ENCODE data around the gene ADAM30. TPM values are rescaled to one million over a fixed set of nuclear protein-coding genes. Genes with fewer than 3 reads are reported as not detected.

The ADAM30 gene
- total RNA-seq, 2 donors from 2014 or later = not detected

DNA sequence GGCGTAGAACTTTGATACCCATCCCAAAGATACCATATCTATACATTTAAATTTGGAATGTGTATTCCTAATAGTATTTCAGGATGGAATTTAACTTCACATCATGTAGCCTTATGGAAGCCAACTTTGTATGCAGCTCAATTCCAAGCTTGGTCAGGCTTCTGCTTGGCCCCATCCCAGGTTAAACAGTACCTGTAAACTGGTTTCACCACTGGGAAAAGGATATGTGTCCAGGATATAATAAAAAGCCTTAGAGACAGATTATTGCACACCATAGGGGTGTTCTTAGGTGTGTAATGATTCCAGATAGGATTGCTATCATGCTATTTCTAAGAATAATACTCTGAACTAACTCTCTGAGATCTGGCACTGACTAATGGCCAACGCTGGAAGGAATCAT, 28.1 kb downstream of the ADAM30 start:
- Histone ChIP-seq H3K9me3 (no peaks in the 10 kb centered on the region), H3K36me3 (replicated peaks in 1 of 2; ENCODE audit: insufficient read depth in 1 of 2, low read depth in 2 of 2) (no peaks in the 10 kb centered on the region), H3K27ac (no peak overlapping the region), H3K4me1 (peaks cover 6% of the 10 kb centered on the region), H3K4me3 (no peak overlapping the region), H3K27me3 (no peaks in the 10 kb centered on the region)
- no peak for TF ChIP-seq POLR2A (IDR thresholded peaks at IDR 0.05)
- TF ChIP-seq, protein P1, sequence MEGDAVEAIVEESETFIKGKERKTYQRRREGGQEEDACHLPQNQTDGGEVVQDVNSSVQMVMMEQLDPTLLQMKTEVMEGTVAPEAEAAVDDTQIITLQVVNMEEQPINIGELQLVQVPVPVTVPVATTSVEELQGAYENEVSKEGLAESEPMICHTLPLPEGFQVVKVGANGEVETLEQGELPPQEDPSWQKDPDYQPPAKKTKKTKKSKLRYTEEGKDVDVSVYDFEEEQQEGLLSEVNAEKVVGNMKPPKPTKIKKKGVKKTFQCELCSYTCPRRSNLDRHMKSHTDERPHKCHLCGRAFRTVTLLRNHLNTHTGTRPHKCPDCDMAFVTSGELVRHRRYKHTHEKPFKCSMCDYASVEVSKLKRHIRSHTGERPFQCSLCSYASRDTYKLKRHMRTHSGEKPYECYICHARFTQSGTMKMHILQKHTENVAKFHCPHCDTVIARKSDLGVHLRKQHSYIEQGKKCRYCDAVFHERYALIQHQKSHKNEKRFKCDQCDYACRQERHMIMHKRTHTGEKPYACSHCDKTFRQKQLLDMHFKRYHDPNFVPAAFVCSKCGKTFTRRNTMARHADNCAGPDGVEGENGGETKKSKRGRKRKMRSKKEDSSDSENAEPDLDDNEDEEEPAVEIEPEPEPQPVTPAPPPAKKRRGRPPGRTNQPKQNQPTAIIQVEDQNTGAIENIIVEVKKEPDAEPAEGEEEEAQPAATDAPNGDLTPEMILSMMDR (IDR thresholded peaks at IDR 0.05) = no peak
- 75 to 85% methylated on average over 2 of the region's 2 CpGs for WGBS, 2 donors
- intact Hi-C loops (cut with DNase I) = no loop called here
- ATAC-seq (no peak), DNase-seq (peak in 1 of 4 donors; percentile 11)

DNA sequence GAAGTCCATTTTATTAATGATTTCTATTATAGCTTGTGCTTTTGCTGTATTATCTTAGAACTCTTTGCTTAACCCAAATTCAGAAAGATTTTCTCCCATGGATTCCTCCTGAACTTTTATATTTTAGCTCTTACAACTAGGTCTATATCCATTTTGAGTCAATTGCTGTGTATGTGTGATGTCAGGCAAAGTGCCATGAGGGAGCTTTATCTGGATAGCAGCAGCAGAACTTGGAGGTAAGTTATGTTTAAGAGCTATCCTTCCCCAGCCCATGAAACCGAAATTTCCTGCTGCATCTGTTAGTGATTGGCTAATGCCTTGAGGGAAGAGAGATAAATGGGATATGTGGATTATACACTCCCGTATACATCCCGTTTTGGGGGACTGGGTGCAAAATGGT, 29.9 kb downstream of the ADAM30 start:
- Histone ChIP-seq H3K27me3 (no peaks in the 10 kb centered on the region), H3K4me3 (no peak overlapping the region), H3K9me3 (no peaks in the 10 kb centered on the region), H3K27ac (no peak overlapping the region), H3K36me3 (replicated peaks in 1 of 2; ENCODE audit: insufficient read depth in 1 of 2, low read depth in 2 of 2) (no peaks in the 10 kb centered on the region), H3K4me1 (peaks cover 6% of the 10 kb centered on the region)
- TF ChIP-seq POLR2A (IDR thresholded peaks at IDR 0.05) = no peak
- TF ChIP-seq, protein P1 (IDR thresholded peaks at IDR 0.05) = no peak
- 54 to 68% methylated on average over 3 of the region's 3 CpGs for WGBS, 2 donors
- DNase-seq (no peak), ATAC-seq (no peak)
- intact Hi-C loops (cut with DNase I) = no loop called here

DNA sequence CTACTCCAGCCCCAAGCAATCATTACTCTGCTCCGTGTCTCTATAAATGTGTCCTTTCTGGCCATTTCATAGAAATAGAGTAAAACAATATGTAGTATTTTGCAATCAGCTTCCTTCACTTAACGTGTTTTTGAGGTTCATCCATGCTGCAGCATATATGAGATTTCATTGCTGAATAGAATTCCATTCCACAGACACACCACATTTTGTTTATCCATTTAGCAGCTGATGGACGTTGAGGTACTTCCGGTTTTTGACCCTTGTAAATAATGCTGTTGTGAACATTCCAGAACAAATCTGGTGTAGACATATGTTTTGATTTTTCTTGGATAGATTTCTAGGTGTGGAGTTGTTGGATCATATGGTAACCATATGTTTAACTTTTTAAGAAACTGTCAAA, 30.7 kb downstream of the ADAM30 start:
- Histone ChIP-seq H3K4me3 (no peak overlapping the region), H3K9me3 (no peaks in the 10 kb centered on the region), H3K4me1 (no peaks in the 10 kb centered on the region), H3K27me3 (no peaks in the 10 kb centered on the region), H3K36me3 (replicated peaks in 1 of 2; ENCODE audit: insufficient read depth in 1 of 2, low read depth in 2 of 2) (no peaks in the 10 kb centered on the region), H3K27ac (no peak overlapping the region)
- TF ChIP-seq POLR2A (IDR thresholded peaks at IDR 0.05) = no peak
- TF ChIP-seq, protein P1 (IDR thresholded peaks at IDR 0.05) = no peak
- 53 to 54% methylated on average over 4 of the region's 4 CpGs for WGBS, 2 donors
- DNase-seq = no peak
- intact Hi-C loops (cut with DNase I) = no loop called here
- ATAC-seq = no peak

DNA sequence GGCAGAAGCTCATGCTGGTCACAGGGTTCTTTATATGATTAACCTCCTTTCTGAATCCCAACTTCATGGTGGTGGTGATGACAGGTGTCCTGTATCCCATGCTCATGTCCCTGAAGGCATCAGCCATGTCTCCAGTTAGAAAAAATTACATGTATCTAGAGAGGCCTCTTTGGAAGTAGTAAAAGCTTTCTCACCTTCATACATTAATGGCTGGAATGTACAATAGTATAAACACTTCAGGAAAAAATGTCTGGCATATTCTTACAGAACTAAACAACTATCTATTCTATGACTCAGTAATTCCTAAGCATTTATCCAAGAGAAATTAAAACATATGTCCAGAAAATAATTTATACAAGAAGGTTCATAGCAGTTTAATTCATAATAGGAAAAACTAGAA, 34.0 kb downstream of the ADAM30 start:
- H3K9me3 ChIP-seq = no peaks in the 10 kb centered on the region
- no peaks in the 10 kb centered on the region for H3K27me3 ChIP-seq
- TF ChIP-seq, protein P1 (IDR thresholded peaks at IDR 0.05) = no peak
- no peak for TF ChIP-seq POLR2A (IDR thresholded peaks at IDR 0.05)
- intact Hi-C loops (cut with DNase I) = no loop called here
- no peak for ATAC-seq
- no peak for DNase-seq
- H3K27ac ChIP-seq = no peak overlapping the region
- no peaks in the 10 kb centered on the region for H3K36me3 ChIP-seq (replicated peaks in 1 of 2; ENCODE audit: insufficient read depth in 1 of 2, low read depth in 2 of 2)
- no peak overlapping the region for H3K4me3 ChIP-seq
- H3K4me1 ChIP-seq = no peaks in the 10 kb centered on the region

DNA sequence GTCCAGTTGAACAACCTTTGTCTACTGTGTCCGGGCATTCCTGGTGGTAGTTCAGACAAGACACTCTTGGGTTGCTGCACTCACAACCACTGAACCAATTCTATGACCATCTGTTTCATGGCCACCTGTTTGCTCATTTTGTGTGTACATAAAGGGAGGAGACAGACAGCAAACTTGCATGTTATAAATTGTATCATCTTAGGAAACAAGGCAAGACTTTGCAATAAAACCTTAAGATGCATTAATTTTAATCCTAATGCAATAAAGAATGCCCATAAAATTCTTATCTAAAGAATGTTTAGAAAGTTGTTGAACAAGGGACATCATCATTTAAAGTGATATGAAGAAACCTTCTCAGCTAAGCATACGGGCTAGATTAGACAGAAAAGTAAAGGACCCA, 34.8 kb downstream of the ADAM30 start:
- Histone ChIP-seq H3K9me3 (no peaks in the 10 kb centered on the region), H3K4me3 (no peak overlapping the region), H3K27ac (no peak overlapping the region), H3K4me1 (no peaks in the 10 kb centered on the region), H3K36me3 (replicated peaks in 1 of 2; ENCODE audit: insufficient read depth in 1 of 2, low read depth in 2 of 2) (no peaks in the 10 kb centered on the region), H3K27me3 (no peaks in the 10 kb centered on the region)
- ATAC-seq = no peak
- intact Hi-C loops (cut with DNase I) = no loop called here
- TF ChIP-seq POLR2A (IDR thresholded peaks at IDR 0.05) = no peak
- TF ChIP-seq, protein P1 (IDR thresholded peaks at IDR 0.05) = no peak
- DNase-seq = no peak
- 84 to 91% methylated on average over 2 of the region's 2 CpGs for WGBS, 2 donors

Data from body of pancreas (tissue), 4 donors.